Uterus (tissue), 4 donors: ENCODE results near the gene GRIK2. TPM values are rescaled to one million over a fixed set of nuclear protein-coding genes. Genes with fewer than 3 reads are reported as not detected.
"Not testable (repeated sequence)": the region's sequence is repeated elsewhere in the genome, so short reads cannot be mapped to it uniquely, and the experiment has no call there.

ENCODE experiments used
- DNase-seq, 2 donors: peaks; one replicate each; pipeline ENCODE4 v3.0.0-alpha.2; 2019 to 2020
- H3K27ac ChIP-seq, 2 donors: fragments of 200-600 bp; sonication (generic); 1 replicate in 1 of 2; 2 replicates in 1 of 2; pipeline ENCODE4 v1.5.1; 2016 to 2018
- H3K27me3 ChIP-seq, 2 donors: fragments of 200-600 bp; sonication (generic); one replicate each; pipeline ENCODE4 v1.5.1; 2018 to 2019; ENCODE audit warnings: control low read depth in 1 of 2
- H3K36me3 ChIP-seq, 2 donors: fragments of 200-600 bp; sonication (generic); one replicate each; pipeline ENCODE4 v1.5.1; 2019; ENCODE audit warnings: control low read depth in 1 of 2
- H3K4me1 ChIP-seq, 2 donors: fragments of 200-600 bp; sonication (generic); one replicate each; pipeline ENCODE4 v1.5.1; 2018 to 2019; ENCODE audit warnings: control low read depth in 1 of 2
- H3K4me3 ChIP-seq, 2 donors: fragments of 200-600 bp; sonication (generic); 1 replicate in 1 of 2; 2 replicates in 1 of 2; pipeline ENCODE4 v1.5.1; 2018 to 2019; ENCODE audit warnings: mild to moderate bottlenecking in 1 of 2
- H3K9me3 ChIP-seq, 2 donors: fragments of 200-600 bp; sonication (generic); one replicate each; pipeline ENCODE4 v1.5.1; 2019; ENCODE audit warnings: control low read depth in 1 of 2
- CTCF ChIP-seq, 4 experiments: fragments of 200-600 bp in 2 of 4; fragments of 450-650 bp in 2 of 4; sonication (generic) in 2 of 4; IDR thresholded peaks; one replicate each; pipeline ENCODE4 v1.5.1; 2016 to 2019; ENCODE audit warnings: antibody characterized with exemption in 4 of 4, mild to moderate bottlenecking in 2 of 4, moderate library complexity in 1 of 4
- POLR2A ChIP-seq, 2 donors: fragments of 450-650 bp; IDR thresholded peaks; one replicate each; pipeline ENCODE4 v1.6.1; 2016; ENCODE audit warnings: antibody characterized with exemption in 2 of 2, mild to moderate bottlenecking in 1 of 2, moderate library complexity in 1 of 2
- intact Hi-C: fragments of 100-400 bp; cut with DNase I; formaldehyde crosslinking; loops from one replicate; pipeline ENCODE4 v1.15.1; 2023; ENCODE audit warnings: low total_unique reads
- total RNA-seq, 4 donors: library from RNA; depleted of rRNA in 3 of 4; stranded (reverse); fragments of >200 nt in 3 of 4; gene quantifications; one replicate each; pipeline versions ENCODE4 v1.1.0 to v1.2.4, GENCODE V29; 2014 to 2023
- donor health status: DM: yes; HTN: yes; CAD: no.

GRIK2 gene
- total RNA-seq, 4 donors from 2014 or later, result 0.76 to 13.1 TPM; not detected in 2

DNA sequence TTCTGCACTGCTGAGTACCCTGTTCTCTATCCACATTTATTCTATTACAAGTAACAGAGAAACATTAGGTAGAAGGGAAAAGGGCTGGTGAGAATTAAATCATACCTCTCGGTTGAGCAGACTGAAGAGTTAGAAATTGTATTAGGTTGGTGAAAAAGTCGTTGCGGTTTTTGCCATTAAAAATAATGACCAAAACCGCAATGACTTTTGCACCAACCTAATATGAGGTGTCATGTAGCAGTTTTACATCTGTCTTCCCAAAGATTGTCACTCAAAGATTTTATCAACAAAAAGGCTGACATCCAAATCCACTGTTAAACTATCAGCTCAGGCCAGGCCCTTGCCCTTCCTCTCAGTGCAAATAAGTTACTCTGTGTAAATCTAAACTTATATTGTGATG lies 28.3 kb upstream of the GRIK2 start:
- H3K4me3 ChIP-seq, result no peak overlapping the region
- intact Hi-C loops, result no loop called here
- no peaks in the 10 kb centered on the region for H3K9me3 ChIP-seq
- H3K27me3 ChIP-seq, result no peaks in the 10 kb centered on the region
- H3K4me1 ChIP-seq, result no peaks in the 10 kb centered on the region
- no peak for DNase-seq
- no peaks in the 10 kb centered on the region for H3K36me3 ChIP-seq
- H3K27ac ChIP-seq, result no peak overlapping the region
- TF ChIP-seq POLR2A (IDR thresholded peaks at IDR 0.05) (no peak), CTCF (IDR thresholded peaks at IDR 0.05) (no peak)

DNA sequence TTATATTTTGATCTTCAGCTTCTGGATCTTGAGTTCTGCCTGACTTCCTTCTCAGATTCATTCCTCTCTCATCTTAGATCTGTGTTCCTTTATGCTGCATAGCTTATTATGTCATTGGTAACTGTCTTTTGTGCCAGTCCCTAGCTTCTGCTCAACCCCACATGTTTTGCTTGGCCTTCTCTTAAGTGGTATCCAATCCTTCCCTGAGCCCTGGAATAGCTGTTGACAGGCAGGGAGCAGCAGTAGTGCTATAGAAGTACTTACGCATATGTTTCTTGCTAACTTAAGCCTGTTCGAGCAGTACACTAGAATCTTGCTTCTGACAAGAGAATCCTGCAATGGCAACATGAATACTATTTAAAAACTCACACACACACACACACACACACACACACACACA lies 13.6 kb upstream of the GRIK2 start:
- H3K4me3 ChIP-seq, result no peak overlapping the region
- H3K36me3 ChIP-seq, result no peaks in the 10 kb centered on the region
- no peaks in the 10 kb centered on the region for H3K27me3 ChIP-seq
- H3K4me1 ChIP-seq, result no peaks in the 10 kb centered on the region
- no peaks in the 10 kb centered on the region for H3K9me3 ChIP-seq
- no peak overlapping the region for H3K27ac ChIP-seq
- TF ChIP-seq POLR2A (IDR thresholded peaks at IDR 0.05) (no peak), CTCF (IDR thresholded peaks at IDR 0.05) (no peak)
- DNase-seq, result no peak
- intact Hi-C loops, result no loop called here

- Histone ChIP-seq H3K9me3 (no peaks in the 10 kb centered on the region), H3K4me3 (no peak overlapping the region), H3K36me3 (no peaks in the 10 kb centered on the region), H3K4me1 (no peaks in the 10 kb centered on the region), H3K27ac (no peak overlapping the region), H3K27me3 (no peaks in the 10 kb centered on the region)
- no peak for DNase-seq
- intact Hi-C loops, result no loop called here
- no peak for TF ChIP-seq CTCF (IDR thresholded peaks at IDR 0.05)
- TF ChIP-seq POLR2A (IDR thresholded peaks at IDR 0.05), result no peak
These were observed 12.4 kb upstream of the GRIK2 start for GRCh38 chr6:101380897-101381630.

DNA sequence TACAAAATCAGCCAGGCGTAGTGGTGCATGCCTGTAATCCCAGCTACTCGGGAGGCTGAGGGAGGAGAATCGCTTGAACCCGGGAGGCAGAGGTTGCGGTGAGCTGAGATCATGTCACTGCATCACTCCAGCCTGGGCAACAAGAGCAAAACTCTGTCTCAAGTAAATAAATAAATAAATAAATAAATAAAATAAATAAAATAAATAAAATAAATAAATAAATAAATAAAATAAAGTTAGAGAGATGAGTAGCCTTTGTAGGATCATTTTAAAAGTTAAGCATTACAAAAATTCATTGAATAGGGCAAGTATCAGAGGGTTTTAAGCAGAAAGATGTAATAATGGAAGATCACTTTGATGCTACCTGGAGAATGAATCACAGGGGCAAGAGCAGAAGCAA lies 9.8 kb upstream of the GRIK2 start:
- H3K27ac ChIP-seq, H3K4me3 ChIP-seq, H3K4me1 ChIP-seq, H3K27me3 ChIP-seq, H3K9me3 ChIP-seq, intact Hi-C loops, H3K36me3 ChIP-seq, DNase-seq: not testable (repeated sequence)

GRCh38 chr6:101386982-101387381 lies 6.5 kb upstream of the GRIK2 start:
- no peaks in the 10 kb centered on the region for H3K36me3 ChIP-seq

More at GRCh38 chr6:101386982-101387381, 6.5 kb upstream of the GRIK2 start:
- intact Hi-C loops, result no loop called here
- Histone ChIP-seq H3K4me3 (no peak overlapping the region), H3K4me1 (no peaks in the 10 kb centered on the region), H3K9me3 (no peaks in the 10 kb centered on the region), H3K27me3 (peaks cover 0 to 10% of the 10 kb centered on the region in 2 donors), H3K27ac (no peak overlapping the region)
- no peak for DNase-seq
- TF ChIP-seq POLR2A (IDR thresholded peaks at IDR 0.05) (no peak), CTCF (IDR thresholded peaks at IDR 0.05) (no peak)
